ENCODE measurements around the gene CCDC14.

GRCh38 chr3:123920868-123921267 is 40.2 kb downstream of the CCDC14 start:
- no peak for TF ChIP-seq POLR2A (IDR thresholded peaks at IDR 0.05)
- TF ChIP-seq POLR2AphosphoS5 (IDR thresholded peaks at IDR 0.05): no peak
- TF ChIP-seq CTCF (IDR thresholded peaks at IDR 0.05): no peak
- no peak for TF ChIP-seq EP300 (IDR thresholded peaks at IDR 0.05)
